Endodermal cell (in vitro differentiated cells): ENCODE data around the gene TMEM94. TPM values are rescaled to one million over a fixed set of nuclear protein-coding genes. Genes with fewer than 3 reads are reported as not detected.

ENCODE experiments used
- DNase-seq: peaks from one replicate; pipeline ENCODE4 v3.0.0-alpha.2; 2017
- H3K27ac ChIP-seq: 2 replicates; pipeline ENCODE4 v1.5.1; 2013; ENCODE audit warnings: mild to moderate bottlenecking, low read depth, low read length, moderate library complexity
- H3K27me3 ChIP-seq: 2 replicates; pipeline ENCODE4 v1.6.1; 2013; ENCODE audit warnings: mild to moderate bottlenecking, low read length, moderate library complexity; ENCODE audit not compliant: insufficient read depth, control insufficient read depth, poor library complexity, severe bottlenecking
- H3K36me3 ChIP-seq: 2 replicates; pipeline ENCODE4 v1.7.0; 2013; ENCODE audit warnings: mild to moderate bottlenecking, low read length, moderate library complexity; ENCODE audit not compliant: control insufficient read depth, insufficient read depth
- H3K4me1 ChIP-seq: one replicate; pipeline ENCODE4 v1.7.0; 2013; ENCODE audit warnings: low read length; ENCODE audit not compliant: control insufficient read depth, insufficient read depth
- H3K4me3 ChIP-seq: 2 replicates; pipeline ENCODE4 v1.5.1; 2013; ENCODE audit warnings: mild to moderate bottlenecking, low read length, moderate library complexity
- H3K9ac ChIP-seq: 2 replicates; pipeline ENCODE4 v1.6.1; 2013; ENCODE audit warnings: mild to moderate bottlenecking, low read length, moderate library complexity; ENCODE audit not compliant: poor library complexity, severe bottlenecking; ENCODE audit errors: extremely low read depth
- H3K9me3 ChIP-seq: 2 replicates; pipeline ENCODE4 v1.6.1; 2013; ENCODE audit warnings: mild to moderate bottlenecking, low read length, moderate library complexity; ENCODE audit not compliant: control insufficient read depth
- H3K27ac Mint-ChIP-seq: 2 replicates; pipeline ENCODE4 v1.8.0; 2020; ENCODE audit warnings: mixed read lengths
- H3K27me3 Mint-ChIP-seq: 2 replicates; pipeline ENCODE4 v1.8.0; 2021; ENCODE audit warnings: mild to moderate bottlenecking, mixed read lengths; ENCODE audit not compliant: insufficient read depth
- H3K36me3 Mint-ChIP-seq: 2 replicates; pipeline ENCODE4 v1.8.0; 2020; ENCODE audit warnings: low read depth, mixed read lengths
- H3K4me1 Mint-ChIP-seq: 2 replicates; pipeline ENCODE4 v1.8.0; 2020; ENCODE audit warnings: mixed read lengths
- H3K4me3 Mint-ChIP-seq: 2 replicates; pipeline ENCODE4 v1.8.0; 2020; ENCODE audit warnings: mild to moderate bottlenecking, moderate library complexity, mixed read lengths
- H3K9me3 Mint-ChIP-seq: 2 replicates; pipeline ENCODE4 v1.8.0; 2020; ENCODE audit warnings: mild to moderate bottlenecking, mixed read lengths
- WGBS, 2 experiments: methylation state at CpG; one replicate each; pipeline versions ENCODE4 v1.1.5 to v1.1.7; 2013; ENCODE audit warnings: missing lambda C conversion rate in 2 of 2, mixed read lengths in 1 of 2; ENCODE audit not compliant: insufficient coverage in 1 of 2, insufficient read length in 1 of 2; 5-methylcytosine and 5-hydroxymethylcytosine counted together
- total RNA-seq, 2 donors: library from RNA; stranded (reverse); fragmentation: NEBNext Ultra II Directional in 1 of 2; extraction: Animal tissue kit (Norgen Biotek cat#: 25700) in 1 of 2; gene quantifications; 2 replicates in 1 of 2; 3 replicates in 1 of 2; pipeline ENCODE4 v1.2.1, GENCODE V29; 2021
- TF ChIP-seq, protein P1 (sequence below): fragments of 200-600 bp; sonication (generic); conservative IDR thresholded peaks from 2 replicates; pipeline ENCODE4 v1.5.0; 2021; ENCODE audit warnings: antibody characterized with exemption, mild to moderate bottlenecking

Gene TMEM94
- total RNA-seq, 2 donors from 2014 or later: 96.0 to 106 TPM

GRCh38 chr17:75506888-75507287, 50.5 kb downstream of the TMEM94 start:
- Mint-ChIP-seq H3K27ac (no peak overlapping the region), H3K9me3 (no peaks in the 10 kb centered on the region), H3K27me3 (no peaks in the 10 kb centered on the region), H3K4me3 (no peak overlapping the region), H3K36me3 (peaks cover 15% of the 10 kb centered on the region), H3K4me1 (no peaks in the 10 kb centered on the region)
- TF ChIP-seq, protein P1, sequence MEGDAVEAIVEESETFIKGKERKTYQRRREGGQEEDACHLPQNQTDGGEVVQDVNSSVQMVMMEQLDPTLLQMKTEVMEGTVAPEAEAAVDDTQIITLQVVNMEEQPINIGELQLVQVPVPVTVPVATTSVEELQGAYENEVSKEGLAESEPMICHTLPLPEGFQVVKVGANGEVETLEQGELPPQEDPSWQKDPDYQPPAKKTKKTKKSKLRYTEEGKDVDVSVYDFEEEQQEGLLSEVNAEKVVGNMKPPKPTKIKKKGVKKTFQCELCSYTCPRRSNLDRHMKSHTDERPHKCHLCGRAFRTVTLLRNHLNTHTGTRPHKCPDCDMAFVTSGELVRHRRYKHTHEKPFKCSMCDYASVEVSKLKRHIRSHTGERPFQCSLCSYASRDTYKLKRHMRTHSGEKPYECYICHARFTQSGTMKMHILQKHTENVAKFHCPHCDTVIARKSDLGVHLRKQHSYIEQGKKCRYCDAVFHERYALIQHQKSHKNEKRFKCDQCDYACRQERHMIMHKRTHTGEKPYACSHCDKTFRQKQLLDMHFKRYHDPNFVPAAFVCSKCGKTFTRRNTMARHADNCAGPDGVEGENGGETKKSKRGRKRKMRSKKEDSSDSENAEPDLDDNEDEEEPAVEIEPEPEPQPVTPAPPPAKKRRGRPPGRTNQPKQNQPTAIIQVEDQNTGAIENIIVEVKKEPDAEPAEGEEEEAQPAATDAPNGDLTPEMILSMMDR: no peak
- WGBS, 2 experiments: 97% methylated on average over 15 to 20 of the region's 20 CpGs
- H3K36me3 ChIP-seq: peaks cover 21% of the 10 kb centered on the region
- no peak overlapping the region for H3K9ac ChIP-seq
- no peak for DNase-seq
- no peaks in the 10 kb centered on the region for H3K9me3 ChIP-seq
- no peak overlapping the region for H3K27ac ChIP-seq
- no peaks in the 10 kb centered on the region for H3K27me3 ChIP-seq
- no peaks in the 10 kb centered on the region for H3K4me1 ChIP-seq
- no peak overlapping the region for H3K4me3 ChIP-seq

DNA sequence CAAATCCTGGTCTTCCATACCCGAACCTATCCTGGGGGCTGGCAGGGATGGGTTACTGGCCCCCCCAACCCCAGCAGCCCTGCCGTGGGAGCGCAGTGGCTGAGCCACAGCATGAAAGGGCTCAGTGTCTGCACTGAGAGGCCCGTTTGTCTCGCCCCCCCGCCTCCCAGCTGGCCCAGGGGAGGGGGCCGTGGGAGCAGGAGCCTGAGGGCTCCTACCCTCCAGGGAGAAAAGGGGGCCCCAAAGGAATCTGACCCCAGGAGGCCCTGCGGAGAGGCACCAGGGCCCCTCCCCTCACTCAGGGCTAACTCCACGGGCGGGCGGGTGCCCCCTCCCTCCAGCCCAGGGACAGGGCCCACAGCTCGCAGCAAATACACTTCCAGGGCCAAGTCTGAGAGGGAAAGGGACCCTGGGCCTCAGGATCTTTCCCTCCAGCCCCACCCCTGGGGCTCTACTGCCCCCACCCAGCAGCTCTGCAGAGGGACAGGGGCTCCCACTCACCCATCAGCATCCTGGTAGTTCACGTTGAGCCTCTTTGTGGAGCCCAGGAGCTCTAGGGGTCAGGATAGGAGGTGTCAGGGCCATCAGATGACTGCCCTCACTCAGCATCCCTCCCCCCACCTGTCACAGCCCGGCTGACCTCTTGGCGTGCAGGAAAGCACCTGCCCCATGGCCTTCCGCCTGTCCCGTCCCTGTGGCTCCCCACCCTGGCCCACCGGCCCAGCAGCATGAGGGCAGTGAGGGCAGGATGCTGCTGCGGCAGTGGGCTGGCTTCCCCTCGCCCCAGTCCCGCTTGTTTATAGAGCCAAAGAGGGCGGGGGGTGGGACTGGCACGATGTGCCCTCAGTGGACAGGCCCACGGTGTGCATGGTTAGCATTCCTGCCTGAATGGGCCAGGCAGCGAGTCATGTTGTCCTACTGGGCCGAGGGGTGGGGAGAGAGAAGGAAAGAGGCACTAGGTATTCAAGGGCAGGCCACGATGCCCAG, 51.6 kb downstream of the TMEM94 start:
- TF ChIP-seq, protein P1: no peak

DNA sequence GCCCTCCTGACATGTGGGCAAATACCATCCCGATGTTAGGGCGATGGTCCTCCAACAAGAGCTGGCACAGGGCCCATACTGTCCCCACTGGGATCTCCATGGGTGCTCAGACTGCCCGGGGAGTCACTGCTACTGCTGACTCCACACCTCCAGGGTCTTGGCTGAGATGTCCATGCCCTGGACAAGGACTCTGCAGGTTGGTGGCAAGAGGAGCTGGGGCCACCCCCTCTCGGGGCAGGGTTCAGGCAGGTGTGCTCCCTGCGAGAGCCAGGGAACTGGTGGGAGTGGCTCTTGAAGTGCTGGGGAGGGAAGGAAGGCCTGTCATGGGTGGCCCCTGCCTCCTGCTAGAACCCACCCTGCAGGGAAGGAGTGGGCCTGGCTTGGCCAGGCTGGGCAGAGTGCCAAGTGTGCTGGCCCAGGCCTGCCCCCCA, 52.5 kb downstream of the TMEM94 start:
- Histone ChIP-seq H3K27me3 (no peaks in the 10 kb centered on the region), H3K27ac (no peak overlapping the region), H3K4me1 (peaks cover 2% of the 10 kb centered on the region), H3K4me3 (no peak overlapping the region), H3K9me3 (no peaks in the 10 kb centered on the region), H3K36me3 (peaks cover 30% of the 10 kb centered on the region), H3K9ac (no peak overlapping the region)
- H3K27me3 Mint-ChIP-seq: no peaks in the 10 kb centered on the region
- H3K27ac Mint-ChIP-seq: peak overlapping the region; percentile 52
- 92 to 93% methylated on average over 5 of the region's 5 CpGs for WGBS, 2 experiments
- no peaks in the 10 kb centered on the region for H3K4me1 Mint-ChIP-seq
- TF ChIP-seq, protein P1: no peak
- H3K9me3 Mint-ChIP-seq: no peaks in the 10 kb centered on the region
- H3K4me3 Mint-ChIP-seq: no peak overlapping the region
- H3K36me3 Mint-ChIP-seq: peaks cover 22% of the 10 kb centered on the region
- no peak for DNase-seq

More for the DNA sequence above, 51.6 kb downstream of the TMEM94 start:
- DNase-seq: no peak
- H3K4me1 Mint-ChIP-seq: no peaks in the 10 kb centered on the region
- no peaks in the 10 kb centered on the region for H3K27me3 ChIP-seq
- H3K9me3 Mint-ChIP-seq: no peaks in the 10 kb centered on the region
- H3K36me3 Mint-ChIP-seq: peaks cover 15% of the 10 kb centered on the region
- H3K9ac ChIP-seq: no peak overlapping the region
- H3K36me3 ChIP-seq: peaks cover 24% of the 10 kb centered on the region
- H3K27ac Mint-ChIP-seq: no peak overlapping the region
- H3K4me3 Mint-ChIP-seq: no peak overlapping the region
- no peaks in the 10 kb centered on the region for H3K4me1 ChIP-seq
- 79 to 88% methylated on average over 13 to 27 of the region's 27 CpGs for WGBS, 2 experiments
- H3K27me3 Mint-ChIP-seq: no peaks in the 10 kb centered on the region
- no peaks in the 10 kb centered on the region for H3K9me3 ChIP-seq
- no peak overlapping the region for H3K4me3 ChIP-seq
- H3K27ac ChIP-seq: peak overlapping the region; percentile 32
